Measurements from ENCODE around the gene F13A1.

The F13A1 gene

GRCh38 chr6:6191476-6191875 is 129.0 kb downstream of the F13A1 start:
- DNase-seq, result no peak

- DNase-seq, result no peak
These were observed 139.8 kb downstream of the F13A1 start for GRCh38 chr6:6180684-6181083.

GRCh38 chr6:6179858-6180623 is 140.4 kb downstream of the F13A1 start:
- DNase-seq, result no peak

- DNase-seq, result no peak
These were observed 141.7 kb downstream of the F13A1 start for GRCh38 chr6:6178795-6179194.

GRCh38 chr6:6177754-6178153 is 142.7 kb downstream of the F13A1 start:
- DNase-seq, result no peak

- no peak for DNase-seq
These were observed 143.8 kb downstream of the F13A1 start for GRCh38 chr6:6176586-6177228.

- no peak for DNase-seq
These were observed 144.3 kb downstream of the F13A1 start for GRCh38 chr6:6176127-6176526.

GRCh38 chr6:6169141-6169540 is 151.3 kb downstream of the F13A1 start:
- DNase-seq, result no peak

GRCh38 chr6:6166064-6166463 is 154.4 kb downstream of the F13A1 start:
- no peak for DNase-seq

- no peak for DNase-seq
These were observed 156.1 kb downstream of the F13A1 start for GRCh38 chr6:6164367-6164766.

- DNase-seq, result no peak
These were observed 166.1 kb downstream of the F13A1 start for GRCh38 chr6:6154335-6154734.

GRCh38 chr6:6152060-6152459 is 168.4 kb downstream of the F13A1 start:
- no peak for DNase-seq

- no peak for DNase-seq
These were observed 172.2 kb downstream of the F13A1 start for GRCh38 chr6:6148192-6148815.

GRCh38 chr6:6131492-6132109 is 188.9 kb downstream of the F13A1 start:
- DNase-seq, result peak; percentile 33

- DNase-seq, result no peak
These were observed 195.0 kb downstream of the F13A1 start for GRCh38 chr6:6125495-6125894.

GRCh38 chr6:6123803-6124202 is 196.7 kb downstream of the F13A1 start:
- no peak for DNase-seq

GRCh38 chr6:6121943-6122342 is 198.5 kb downstream of the F13A1 start:
- no peak for DNase-seq

GRCh38 chr6:6105472-6106036 is 214.9 kb downstream of the F13A1 start:
- DNase-seq, result no peak

All from CD4-positive, alpha-beta T cell treated with Interleukin-10 for 1 hour (primary cell).